NCI-H2171 treated with DMSO at 0.1 percent for 48 hours (cell line): Measurements from ENCODE around the gene SRP9.

Experiments
- DNase-seq: peaks from one replicate; lab custom pipeline; 2025; lab: John Stamatoyannopoulos, UW

The SRP9 gene, protein sequence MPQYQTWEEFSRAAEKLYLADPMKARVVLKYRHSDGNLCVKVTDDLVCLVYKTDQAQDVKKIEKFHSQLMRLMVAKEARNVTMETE

DNA sequence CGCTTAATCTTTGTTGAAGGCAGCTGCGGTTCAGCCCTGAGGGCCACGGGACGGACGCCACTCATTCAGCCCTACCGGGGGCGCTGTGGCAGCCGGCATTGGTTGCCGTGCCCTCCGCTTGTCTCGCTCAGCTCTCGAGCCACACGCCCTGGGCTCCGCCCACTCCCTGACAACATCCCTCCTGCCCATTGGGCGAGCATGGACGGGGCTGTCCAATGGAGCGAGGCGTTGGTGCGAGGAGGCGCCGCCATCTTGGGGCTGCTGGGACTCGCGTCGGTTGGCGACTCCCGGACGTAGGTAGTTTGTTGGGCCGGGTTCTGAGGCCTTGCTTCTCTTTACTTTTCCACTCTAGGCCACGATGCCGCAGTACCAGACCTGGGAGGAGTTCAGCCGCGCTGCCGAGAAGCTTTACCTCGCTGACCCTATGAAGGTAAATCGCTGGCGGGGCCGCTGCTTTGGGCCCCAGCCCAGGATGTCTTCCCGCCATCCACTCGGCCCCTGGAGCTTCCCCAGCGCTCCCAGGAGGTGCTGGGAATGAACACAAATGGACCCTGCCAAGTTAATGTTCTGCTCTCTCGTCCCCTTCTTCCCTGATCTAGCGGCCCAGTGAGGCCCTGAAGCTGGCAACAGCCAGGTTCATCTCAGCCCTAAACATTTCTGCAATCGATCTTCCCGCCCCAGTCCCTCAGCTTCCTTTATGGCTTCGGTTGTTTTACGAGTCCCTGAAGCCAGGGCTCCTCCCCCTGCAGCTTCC is at the start of gene SRP9:
Gene SRP9, plus strand, starts transcription at position 244 of the 754 bp plus-strand sequence. Its CDS starts 115 bp downstream, at position 359.
- peak; percentile 99 for DNase-seq

DNA sequence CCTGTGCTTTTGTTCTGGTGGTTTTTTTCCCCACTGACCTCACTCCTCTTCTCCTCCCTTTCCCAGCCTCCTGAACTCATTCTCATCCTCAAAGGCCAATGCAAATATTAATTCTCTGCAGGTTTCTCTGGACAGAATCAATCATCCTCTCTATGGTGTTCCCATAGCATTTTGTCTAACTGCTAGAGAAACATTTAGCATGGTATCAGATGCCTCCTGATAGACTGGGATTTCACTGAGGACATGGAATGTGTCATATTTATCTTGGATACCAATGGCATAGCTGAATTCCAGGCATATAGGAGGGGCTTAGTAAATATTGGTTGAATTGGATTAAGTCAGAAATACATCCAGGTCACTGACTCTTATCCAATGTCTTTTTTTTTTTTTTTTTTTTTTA is 46.1 kb upstream of the SRP9 start:
- no peak for DNase-seq

DNA sequence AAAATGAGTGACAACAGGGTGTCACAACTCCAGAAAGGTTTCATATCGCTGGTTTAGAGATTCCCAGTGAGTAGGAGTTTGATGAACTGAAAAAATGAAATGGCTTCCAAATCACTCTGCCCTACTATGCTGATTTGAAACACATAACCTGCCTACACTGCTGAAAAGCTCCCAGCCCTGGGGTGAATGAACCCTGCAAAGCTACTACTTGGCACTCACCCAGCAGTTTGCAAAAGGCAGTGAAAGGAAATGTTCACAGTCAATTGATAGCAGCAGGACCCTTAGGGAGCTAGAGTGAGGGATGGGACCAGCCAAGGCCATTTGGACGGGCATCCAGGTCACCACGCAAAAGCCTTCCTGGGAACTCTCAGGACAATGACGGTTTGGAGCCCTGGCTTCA is 44.4 kb upstream of the SRP9 start:
- peak; percentile 76 for DNase-seq

DNA sequence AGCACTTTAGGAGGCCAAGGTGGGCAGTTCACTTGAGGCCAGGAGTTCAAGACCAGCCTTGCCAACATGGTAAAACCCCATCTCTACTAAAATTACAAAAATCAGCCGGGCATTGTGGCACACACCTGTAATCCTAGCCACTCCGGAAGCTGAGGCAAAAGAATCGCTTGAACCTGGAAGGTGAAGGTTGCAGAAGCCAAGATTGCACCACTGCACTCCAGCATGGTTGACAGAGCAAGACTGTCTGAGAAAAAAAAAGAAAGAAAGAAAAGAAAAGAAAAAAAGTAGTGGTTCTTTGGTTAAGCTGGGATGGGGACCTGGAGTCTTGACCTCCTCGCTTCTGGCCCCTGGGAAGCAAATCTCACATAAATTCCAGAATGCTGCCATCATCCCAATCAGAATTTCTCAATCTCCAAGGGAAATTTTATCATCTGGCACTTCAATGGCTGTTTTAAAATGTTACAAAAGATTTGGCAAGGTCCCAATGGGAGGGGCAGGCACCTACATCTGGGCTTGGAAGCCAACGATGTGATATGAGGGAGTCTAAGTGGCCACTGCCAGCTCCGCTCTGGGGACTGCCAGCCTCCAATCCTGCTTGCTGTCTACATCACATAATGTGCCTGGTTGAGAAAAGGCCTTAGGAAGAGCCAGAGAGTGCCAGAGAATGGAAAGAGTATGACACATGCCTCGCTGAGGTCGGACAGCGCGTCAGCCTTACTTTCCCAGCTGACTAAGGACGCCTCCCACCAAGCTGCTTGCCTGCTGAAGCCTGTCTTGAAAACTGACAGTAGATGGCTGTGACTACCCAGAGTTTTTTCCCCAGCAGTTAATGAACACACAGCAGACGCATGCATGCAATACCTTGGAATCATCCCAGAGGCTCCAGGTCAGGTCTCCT is 42.1 kb upstream of the SRP9 start:
- peak; percentile 91 for DNase-seq

DNA sequence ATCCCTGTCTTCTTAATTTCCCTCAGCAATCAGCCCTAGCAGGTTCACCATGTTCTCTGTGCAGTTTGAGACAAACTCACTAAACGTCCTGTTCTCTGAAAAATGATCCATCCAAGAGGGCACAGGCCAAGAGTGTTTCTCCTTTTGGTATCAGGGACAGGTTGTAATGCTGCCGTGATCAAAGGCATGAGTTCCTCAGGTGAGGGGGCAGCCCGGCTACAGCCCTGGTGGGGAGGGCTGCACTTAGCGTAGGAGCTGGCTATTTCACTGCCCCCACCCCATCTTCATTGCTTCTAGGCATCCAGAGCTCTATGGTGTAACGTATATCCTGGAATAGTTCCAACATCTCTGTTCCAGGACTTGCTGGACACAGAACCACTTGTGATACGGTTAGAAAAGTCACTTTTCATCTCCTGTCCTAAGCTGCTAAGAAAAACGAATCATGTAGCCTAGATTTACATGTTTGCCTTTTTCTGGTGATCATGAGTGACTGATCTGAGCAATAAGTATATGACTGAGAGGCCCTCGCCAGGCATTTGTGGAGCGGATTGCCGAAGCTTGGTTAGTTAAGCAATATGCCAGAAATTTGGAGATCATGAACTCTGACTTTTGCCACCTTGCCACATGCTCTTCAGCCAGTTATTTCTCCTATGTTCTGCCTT is 41.1 kb upstream of the SRP9 start:
- no peak for DNase-seq

DNA sequence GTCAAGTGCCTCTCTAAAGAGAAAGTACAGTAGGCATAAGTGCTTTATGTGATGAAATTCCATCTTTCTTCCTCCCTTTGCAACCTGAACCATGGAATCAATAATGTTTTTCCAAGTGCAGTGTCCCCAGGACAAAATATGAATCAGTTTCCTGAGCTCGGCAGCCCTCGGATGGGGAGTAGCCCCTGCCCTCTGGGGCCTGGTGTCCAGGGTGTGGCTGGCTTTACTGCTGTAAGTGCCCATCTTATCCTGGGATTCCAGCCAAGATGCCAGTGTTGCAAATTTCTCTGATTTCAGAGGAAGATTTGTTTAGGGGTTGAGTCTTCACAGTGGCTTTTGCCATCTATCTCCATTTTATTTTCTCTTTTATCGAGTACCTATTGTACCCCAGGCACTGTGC is 40.5 kb upstream of the SRP9 start:
- no peak for DNase-seq

DNA sequence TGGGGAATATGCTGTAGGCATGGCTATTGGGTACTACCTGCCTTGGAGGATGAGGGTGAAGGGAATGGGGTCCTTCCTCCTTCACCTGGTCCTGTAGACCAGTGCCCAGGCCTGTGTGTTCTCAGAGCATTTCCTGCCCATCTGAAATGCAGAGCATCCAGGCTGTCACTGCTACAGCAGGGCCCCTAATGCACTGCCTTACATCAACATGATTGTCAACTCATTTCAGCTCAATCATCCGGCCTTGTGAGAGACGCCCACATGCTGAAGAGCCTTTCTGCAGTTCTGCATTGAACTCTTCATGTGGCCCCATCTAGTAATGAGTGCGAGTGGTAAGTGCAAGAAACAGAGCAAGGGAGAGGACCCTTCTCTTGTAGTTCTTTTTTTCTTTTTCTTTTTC is 39.8 kb upstream of the SRP9 start:
- no peak for DNase-seq

DNA sequence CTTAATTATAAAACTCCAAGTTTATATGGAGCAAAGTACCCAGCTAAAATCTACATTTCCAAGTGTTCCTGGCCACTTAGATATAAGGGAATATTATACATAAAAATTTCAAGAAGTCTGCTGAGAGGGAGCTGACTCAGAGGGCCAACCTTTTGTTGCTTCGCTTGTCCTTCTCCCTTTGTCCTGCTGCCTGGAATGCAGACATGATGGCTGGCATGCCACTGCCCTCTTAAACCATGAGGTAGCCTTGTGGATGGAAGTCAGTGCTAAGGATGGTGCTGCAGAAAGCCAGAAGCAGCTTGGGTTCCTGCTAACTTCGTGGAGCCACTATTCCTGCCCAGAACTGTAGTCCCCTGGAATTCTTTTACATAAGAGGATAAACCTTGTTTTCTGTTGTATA is 38.9 kb upstream of the SRP9 start:
- DNase-seq = no peak

DNA sequence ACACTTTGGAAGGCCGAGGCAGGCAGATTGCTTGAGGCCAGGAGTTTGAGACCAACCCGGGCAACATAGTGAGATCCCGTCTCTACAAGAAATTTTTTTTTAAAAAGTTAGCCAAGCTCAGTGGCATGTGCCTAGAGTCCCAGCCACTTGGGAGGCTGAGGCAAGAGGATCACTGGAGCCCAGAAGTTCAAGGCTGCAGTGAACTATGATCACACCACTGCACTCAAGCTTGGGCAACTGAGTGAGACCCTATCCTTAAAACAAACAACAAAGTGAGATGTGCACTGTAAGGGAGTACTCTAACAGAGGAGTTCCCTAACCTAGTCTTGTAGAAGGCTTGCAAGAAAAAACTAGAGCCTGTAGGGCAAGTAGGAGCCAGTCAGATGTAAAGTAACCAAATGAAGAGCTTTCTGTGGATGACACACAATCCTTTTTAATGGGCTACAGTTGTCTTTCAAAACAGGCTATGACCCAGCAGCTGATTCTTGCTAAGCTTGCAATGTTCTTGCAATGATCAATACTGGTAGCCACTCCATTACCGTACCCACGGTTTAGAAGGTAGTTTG is 38.0 kb upstream of the SRP9 start:
- no peak for DNase-seq

DNA sequence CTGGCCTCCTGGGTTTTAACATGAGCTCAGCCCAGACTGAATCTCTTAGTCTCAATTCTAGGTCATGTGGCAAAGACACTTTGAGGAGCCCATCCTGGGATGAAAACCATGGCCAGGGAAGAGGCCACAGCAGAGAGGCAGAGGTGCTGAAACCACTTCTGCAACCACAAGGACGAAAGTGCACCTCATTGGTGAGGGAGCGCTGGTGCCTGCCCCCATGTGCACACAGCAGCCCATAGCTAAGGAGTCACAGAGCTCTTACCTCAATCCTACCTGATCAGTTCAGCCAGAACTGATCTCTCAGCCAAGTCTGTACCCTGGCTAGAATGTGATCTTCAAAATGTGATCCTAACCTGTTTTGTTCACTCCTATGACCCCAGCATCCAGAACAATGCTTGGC is 32.9 kb upstream of the SRP9 start:
- no peak for DNase-seq

DNA sequence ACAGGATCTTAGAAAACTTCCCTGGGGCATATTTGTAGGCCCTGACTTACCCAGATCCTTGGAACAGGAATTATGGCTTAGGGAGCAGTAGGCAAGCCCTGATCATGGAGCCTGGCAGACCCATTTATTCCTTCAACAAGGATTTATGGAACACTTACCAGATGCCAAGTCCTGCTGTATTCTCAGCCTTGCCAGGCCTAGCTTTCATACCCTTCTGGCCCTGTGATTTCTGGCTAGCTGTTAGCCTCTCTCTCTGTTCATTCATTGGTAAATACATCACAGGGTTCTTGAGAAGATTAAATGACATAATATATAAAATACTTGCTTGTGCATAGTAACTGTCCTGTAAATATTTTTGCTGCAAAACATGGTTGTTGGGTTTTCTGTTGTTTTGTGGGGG is 32.4 kb upstream of the SRP9 start:
- DNase-seq = no peak

DNA sequence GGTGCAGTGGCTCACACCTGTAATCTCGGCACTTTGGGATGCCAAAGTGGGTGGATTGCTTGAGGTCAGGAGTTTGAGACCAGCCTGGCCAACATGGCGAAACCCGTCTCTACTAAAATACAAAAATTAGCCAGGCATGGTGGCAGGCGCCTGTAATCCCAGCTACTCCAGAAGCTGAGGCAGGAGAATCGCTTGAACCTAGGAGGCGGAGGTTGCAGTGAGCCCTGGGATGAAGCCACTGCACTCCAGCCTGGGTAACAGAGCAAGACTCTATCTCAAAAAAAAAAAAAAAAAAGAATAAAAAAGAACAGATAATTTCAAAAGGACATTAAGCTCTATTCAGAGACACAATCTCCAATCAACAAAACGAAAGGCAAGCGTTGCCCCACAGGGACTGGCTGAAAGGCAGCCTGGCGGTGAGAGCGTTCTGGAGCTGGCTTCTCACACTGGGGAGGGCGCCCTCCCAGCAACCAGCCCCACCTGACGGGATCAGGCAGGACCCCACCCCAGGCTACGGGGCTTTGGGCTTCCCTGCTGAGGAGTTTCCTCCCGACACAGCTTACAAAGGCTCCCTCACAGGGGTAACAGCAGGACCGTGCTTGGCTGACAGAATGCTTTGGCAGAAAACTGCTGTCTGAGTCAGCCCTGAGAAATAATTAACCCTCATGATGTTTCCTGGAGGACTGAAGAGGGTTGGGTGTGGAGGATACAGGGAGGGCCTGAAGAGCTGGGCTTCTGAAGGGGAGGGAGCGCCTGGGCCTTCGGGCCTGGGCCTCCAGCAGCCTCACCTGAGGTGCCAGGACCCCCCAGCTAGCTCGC is 31.1 kb upstream of the SRP9 start:
- DNase-seq = peak; percentile 88

DNA sequence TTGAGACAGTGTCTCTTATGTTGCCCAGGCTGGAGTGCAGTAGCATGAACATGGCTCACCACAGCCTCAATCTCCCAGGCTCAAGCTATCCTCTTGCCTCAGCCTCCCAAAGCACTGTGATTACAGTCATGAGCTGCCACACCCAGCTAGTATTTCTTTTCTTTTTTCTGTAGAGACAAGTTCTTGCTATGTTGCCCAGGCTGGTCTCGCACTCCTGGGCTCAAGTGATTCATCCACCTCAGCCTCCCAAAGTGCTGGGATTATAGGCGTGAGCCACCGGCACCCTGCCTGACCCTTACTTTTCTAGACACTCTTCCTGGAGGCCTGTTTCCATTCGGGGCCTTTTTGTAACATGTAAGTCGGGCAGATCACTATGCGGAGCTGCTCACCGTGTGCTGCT is 30.1 kb upstream of the SRP9 start:
- DNase-seq = no peak

DNA sequence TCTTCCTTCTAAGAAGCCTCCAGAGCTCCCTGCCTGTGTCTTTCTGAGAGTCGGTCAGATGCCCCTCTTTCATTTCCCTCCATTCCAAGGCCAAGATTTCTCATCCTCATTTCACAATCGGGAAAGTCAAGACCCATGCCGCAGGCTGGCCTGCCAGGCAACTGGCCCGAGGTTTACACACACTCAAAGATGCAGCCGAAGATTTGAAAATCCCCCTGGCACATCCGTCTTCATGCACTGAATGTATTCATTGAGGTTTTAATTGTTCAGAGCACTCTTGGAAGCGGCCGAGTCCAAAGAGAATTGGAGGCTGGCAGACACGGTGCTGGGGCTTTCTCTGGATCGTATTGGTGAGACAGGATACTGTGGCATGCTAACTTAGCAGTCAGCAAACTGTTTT is 29.1 kb upstream of the SRP9 start:
- no peak for DNase-seq

DNA sequence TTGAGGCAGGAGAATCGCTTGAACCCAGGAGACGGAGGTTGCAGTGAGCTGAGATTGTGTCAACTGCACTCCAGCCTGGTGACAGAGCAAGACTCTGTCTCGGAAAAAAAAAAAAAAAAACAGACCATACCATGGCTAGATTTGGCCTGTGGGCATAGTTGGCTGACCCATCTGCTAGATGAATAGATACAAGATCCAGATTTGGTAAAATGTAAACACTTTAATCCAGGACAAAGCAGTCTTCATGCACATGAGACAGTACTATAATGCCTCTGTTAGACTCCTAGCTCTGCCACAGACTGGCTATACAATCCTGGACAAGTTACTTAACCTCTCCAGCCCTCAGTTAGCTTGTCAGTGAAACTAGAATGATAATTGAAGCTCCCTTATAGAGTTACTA is 27.9 kb upstream of the SRP9 start:
- no peak for DNase-seq

DNA sequence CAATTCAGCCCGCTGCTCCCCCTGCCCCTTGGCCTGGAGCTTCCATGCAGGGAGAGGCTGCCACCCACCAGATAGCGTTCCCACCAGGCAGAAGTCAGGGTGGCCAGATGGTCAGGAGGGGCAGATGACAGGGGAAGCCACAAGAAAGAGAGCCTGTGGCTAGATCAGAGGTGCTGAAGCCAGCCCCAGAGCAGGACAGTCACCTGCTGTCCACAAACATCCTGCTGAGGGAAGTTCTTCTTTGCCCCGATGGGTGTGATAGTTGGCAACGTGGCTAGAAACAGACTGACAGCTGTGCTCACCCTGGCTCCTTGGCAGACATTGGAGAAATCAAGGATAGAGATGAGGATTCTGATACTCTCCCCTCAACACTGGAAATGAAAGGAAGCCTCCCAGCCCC is 27.2 kb upstream of the SRP9 start:
- peak; percentile 44 for DNase-seq

DNA sequence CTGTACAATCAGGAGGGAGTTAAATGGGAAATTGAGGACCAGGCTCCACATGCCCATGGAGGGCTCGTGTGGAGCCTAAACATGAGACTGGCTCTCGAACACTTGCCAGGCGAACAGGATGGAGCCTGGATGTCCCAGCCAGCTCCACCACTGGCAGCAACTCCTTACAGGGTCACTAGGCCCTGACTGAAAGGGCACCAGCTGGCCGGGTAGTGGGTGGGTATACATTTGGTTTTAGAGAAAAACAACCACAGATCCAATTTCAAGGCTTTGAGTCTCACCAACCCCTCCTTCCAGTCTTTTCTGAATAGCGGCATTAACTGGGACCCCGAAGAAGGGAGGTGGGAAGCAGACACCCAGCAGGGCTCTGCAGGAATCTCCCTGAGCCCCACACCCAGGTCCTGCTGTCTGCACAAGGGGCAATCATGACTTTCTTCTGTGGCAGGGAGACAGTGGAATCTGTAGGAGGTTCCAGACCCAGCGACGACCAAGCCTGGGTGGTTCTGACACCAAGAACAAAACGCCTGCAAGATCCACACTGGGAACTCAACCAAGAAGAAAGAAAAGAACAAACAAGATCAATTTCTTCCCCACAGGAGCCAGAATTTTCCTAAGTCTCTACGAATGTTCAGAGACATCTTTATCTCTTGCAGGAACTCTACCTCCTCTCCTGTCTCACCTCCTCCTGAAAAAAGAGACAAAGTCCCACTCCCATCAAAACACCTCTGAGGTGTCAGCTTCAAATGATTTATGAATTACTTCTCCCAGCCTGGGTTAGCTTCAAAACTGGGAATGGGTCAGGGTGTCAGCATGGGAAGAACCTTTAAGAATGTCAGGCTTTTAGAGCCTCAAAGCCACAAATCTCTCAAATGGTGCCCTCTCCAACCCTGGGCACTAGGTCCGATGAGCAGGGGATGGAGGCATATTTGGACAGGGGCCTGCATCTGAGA is 26.5 kb upstream of the SRP9 start:
- peak; percentile 24 for DNase-seq

DNA sequence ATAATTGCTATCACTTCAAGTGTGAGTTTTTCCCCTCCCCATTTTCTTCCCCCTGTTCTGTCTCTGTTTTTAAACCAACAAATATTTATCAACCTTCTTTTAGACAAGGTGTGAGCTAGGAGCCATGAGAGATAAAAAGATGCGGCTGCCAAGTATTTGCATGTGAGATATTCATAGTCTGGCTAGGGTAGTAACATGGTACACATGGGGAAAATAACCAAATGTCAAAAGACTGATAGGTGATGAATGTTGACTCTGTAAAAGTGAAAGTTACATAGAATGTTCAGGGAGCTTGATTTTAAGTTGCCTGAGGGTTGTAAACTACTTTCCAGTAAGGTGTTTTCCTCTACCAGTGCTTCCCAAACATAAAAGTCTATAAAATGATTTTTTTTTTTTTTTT is 25.4 kb upstream of the SRP9 start:
- no peak for DNase-seq

DNA sequence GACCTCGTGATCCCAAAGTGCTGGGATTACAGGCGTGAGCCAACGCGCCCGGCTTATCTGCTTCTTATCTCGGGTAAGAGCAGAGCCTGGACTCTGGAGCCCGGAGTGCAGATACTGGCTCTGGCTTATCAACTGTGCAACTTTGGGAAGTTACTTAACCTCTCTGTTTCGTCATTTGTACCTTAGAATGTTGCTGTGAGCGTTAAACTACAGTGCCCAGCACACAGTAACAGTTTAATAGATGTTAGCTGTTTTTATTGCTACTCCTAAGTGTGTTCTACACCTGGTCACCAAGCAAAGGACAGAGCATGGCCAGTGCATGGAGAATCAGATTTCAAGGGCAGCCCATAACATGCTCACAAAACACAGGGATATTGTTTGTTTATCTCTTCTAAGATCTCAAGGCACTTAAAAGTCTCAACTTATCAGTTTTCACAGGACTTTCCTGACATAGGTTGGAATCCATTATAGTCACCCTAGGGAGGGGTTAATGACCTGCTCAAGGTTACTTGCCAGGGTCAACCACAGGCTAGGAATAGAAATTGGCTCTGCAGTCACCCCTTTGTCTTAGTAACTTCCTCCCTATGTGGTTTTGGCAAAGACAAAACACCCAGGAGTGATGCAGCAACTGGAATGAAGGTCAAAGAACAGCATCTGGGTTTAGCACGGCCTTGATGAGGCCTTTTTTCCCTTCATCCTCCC is 22.5 kb upstream of the SRP9 start:
- DNase-seq = no peak
